Inflammatory macrophage (primary cell): ENCODE results near the gene LEMD2.
A peak's percentile ranks its signal among the peaks of the same experiment; 100 is the strongest.

Experiments used
- DNase-seq, 2 donors: peaks; one replicate each; pipeline ENCODE4 v3.0.0-alpha.2; 2020 to 2022

Gene LEMD2

GRCh38 chr6:33754222-33754621 is 34.7 kb downstream of the LEMD2 start:
- no peak for DNase-seq

DNA sequence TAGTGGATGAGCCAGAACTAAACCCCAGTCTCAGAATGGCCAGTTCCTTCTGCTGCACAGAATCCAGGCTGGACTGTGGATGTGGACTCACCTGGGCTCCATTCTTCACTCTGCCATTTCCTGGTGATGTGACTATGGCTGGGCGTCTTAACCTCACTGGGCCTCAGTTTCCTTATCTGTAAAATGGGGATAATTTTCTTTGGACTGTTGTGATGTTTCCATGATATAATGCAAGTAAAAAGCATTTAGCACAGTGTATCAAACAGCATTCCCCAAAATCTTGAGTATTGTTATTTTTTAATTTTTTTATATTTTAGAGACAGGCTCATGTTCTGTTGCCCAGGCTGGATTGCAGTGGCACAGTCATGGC is 36.3 kb downstream of the LEMD2 start:
- no peak for DNase-seq

DNA sequence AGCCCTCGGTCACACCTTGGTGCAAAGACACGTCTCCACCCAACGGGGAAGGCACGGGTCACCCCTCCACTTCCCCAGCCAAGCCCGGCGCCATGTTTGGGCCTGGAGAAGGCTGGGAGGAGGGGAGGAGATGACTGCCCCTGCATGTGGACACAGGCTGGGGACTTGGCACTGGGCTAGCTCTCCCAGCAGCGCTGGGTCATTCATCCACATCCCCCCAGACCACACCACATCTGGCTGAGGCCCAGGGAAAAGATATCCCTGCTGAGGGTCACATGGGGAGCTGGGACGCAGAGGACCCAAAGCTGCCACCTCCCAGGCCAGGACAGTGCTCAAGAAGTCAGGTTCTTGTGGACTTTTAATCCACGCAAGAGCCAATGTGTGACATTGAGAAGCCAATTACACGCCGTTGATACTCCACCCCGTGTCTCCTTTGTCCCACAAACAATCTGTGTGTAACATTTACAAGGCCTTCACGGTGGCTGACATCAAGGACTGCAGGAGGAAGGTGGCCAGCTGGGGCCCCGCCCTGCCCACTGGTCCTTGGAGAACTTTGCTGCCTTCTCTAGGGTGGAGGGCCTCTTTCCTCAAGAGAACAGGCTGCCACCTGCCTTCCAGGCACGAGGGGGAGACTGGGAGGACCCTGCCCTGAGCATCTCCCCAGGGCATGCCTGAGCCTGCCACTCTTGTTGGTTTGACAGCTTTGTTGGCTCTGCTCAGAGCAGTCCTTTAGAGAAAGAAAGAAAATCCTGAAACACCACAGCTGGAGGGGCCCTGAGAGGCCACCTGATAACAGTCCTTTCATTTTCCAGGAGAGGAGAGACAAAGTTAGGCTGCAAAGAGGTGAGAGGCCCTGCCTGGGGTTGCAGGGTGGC is 36.9 kb downstream of the LEMD2 start:
- no peak for DNase-seq

GRCh38 chr6:33750244-33750991 is 38.5 kb downstream of the LEMD2 start:
- DNase-seq: no peak

- DNase-seq: no peak
Measured at GRCh38 chr6:33749401-33749800, 39.5 kb downstream of the LEMD2 start.

DNA sequence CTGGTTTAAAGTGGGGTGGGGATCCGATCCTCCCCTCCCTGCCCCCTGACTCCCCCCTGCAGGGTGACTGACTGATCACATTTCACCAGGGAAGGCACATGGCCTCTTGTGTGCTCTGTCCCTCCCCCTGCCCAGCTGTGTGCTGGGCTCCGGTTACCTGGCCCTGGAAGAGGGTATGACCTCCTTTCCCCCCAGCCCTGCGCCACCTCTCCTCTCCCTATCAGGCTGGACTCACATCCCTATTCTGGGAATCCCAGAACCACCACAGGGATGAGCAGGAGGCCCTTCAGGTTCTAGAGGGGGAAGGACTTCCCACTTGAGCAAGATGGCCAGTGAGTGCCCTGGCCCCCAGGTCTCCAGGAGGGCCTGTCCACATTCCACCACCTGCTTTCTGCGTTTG is 40.1 kb downstream of the LEMD2 start:
- DNase-seq: no peak

GRCh38 chr6:33747823-33748222 is 41.1 kb downstream of the LEMD2 start:
- no peak for DNase-seq

- no peak for DNase-seq
Measured at GRCh38 chr6:33746651-33747100, 42.3 kb downstream of the LEMD2 start, which contains the start of gene IP6K3. IP6K3 (minus strand) TSS chr6:33746905; CDS start chr6:33735476, 11,429 bp downstream.

DNA sequence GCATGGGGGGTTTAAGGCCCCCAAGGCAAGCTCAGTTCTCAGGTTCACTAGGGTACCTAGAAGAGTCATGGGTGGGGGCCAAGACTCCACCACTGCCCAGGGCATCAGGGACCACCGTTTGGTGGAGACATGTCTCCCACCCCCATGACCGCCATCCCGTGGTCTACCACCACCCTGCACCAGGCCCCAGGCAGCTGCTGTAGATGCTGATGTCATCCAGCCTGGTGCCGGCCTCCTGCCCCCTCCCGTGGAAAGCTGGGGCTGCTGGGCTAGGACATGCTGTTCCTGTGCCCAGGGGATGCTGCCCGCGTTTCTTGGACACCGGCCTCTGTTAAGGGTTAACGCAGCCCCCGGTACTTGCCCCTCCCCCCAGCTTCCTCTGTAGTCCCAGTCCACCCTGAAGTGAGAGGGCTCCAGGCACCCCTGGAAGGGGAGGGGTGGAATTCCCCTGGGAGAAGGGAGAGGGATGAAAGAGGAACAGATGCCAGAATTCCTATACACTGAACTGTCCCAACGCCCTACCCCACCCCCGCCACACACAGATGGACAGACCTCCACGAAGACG is 42.8 kb downstream of the LEMD2 start:
- DNase-seq: no peak

GRCh38 chr6:33745548-33745947 is 43.4 kb downstream of the LEMD2 start:
- no peak for DNase-seq

DNA sequence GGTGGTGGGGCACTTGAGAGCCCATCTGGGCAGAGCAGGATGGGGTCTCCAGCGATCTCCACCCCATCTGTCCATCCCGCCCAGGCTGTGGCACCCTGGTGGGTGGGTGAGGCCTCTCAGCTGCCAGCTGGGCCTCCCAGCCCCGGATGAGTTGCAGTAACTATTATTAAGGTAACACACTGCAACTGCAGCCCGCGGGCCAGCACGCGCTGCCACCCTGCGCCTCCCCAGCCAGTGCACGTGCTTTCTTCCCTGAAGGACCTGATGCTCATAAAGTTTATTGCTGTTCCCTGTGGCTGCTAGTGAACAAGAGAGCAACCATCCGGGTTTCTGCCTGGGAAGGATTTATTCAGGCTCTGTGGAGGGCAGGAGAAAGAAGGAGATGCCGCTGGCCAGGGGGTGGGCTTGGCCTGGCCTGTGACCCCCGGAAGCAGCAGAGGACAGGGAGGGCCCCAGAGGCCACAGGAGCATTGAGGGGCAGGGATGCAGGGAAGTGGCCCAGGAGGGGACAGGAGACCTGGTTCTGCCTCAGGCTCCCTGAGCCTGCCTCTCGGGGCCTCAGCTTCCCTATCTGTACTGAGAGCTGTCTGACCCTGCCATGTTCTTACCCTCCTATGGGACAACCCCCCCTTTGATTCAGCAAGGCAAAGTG is 43.9 kb downstream of the LEMD2 start:
- no peak for DNase-seq

DNA sequence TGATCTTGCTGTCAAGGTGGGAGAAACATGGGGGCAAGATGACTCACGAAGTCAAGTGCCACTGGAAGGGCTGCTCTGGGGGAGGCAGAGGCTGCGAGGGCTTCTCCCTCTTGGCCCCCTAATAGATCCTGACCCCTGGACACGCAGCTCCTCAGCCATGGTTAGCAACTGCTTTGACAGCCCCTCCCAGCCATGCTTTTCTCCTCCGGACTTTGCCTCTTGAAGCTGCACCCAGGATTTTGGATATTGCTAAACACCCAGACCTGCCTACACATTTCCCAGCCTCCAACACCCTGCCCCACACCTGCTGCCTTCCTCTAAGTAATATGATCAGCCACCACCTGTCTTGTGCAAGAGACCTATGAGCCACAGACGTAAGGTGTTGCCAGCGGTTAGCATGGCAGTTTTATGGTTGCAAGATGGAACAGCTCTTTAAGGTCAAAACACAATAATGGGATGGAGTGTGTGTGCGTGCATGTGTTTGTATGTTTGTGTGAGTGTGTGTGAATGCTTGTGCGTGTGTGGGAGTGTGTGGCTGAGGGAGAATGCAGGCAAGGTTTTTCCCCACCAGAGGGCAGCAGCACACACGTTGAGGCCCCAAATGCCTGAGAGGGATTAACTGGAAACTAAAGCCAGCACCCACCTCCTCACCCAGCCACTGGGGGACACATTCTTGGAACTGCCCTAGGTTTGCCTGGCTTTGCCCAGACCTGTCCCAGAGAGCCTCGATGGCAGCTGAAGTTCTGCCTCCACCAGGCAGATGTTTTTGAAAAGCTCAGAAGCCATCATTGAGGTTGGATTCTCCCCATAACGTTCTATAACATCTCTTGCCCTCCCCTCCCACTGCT is 44.7 kb downstream of the LEMD2 start:
- DNase-seq: peak; percentile 62 to 70

DNA sequence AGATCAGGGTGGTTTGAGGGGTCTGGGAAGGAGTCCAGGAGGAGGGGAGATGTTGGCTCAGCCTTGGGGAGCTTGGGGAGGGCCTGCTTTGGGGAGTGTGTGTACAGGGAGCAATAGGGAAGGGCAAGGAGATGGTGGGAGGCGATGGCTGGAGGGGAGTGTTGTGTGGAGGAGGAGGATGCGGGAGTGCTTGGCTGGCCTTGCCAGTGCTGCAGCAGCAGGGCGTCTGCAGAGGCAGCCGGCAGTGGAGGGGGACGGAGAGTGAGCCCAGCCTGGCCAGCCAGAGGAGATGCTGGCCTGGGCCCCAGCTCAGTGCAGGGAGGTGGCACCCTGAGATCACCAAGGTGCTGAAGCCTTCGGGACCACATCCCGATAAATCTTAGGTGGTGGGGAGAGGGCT is 46.1 kb downstream of the LEMD2 start:
- DNase-seq: no peak

DNA sequence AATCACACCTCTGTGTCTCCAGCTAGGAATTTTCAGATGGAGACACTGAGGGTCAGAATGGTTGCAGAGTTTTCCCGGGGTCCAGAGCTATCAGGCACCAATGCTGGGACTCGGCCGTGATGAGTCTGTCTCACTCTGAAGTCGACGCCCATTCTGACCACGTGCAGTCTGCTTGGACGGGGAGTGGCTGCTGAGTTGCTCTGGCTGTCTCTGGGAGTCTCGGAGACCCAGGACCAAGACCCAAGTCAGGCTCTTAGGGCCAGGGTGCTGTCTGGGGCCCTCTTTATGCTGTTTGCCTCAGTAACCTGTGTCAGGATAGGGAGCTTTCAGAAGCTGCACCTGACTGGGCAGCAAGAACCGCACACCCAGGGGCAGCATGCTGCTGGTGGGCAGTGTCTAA is 46.8 kb downstream of the LEMD2 start:
- DNase-seq: no peak

DNA sequence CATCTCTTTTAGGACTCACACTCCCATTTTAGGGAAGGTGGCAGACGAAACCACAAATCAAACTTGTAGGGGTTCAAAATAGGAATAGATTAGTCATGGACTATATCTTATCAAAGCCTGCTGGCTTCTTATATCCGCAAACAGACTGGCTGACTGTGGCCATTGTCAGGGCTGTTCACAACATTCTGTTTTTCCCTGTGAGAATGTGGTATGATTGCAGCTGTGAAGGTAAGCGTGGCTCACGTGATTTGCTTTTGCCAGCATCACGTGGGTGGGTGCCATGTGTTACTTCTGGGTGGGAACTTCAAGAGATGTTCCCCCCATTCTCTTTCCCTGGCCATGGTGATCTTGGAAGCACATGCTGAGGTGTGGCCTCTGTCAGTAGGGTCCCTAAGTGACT is 48.1 kb downstream of the LEMD2 start:
- no peak for DNase-seq

DNA sequence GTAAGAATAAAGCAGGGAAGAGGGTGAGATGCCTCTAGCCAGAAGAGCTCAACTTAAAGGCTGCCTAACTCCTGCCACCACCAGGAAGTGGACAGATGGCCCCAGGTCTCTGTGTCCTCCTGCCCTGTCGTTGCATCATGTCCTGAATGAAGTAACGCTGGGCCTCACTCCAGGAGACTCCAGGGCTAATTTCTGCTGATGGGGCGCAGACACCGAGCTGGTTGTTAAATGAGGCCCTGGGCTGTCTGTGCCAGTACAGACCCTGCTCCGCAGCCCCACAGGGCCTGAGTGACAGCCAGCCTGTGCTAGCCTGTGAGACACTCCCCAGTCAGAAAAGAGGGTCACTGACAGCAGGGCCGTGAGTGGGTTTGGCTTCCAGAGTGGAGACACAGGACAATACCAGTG is 48.7 kb downstream of the LEMD2 start:
- DNase-seq: peak in 1 of 2 donors; percentile 9

- no peak for DNase-seq
Measured at GRCh38 chr6:33739571-33739970, 49.4 kb downstream of the LEMD2 start.

- no peak for DNase-seq
Measured at GRCh38 chr6:33738879-33739278, 50.1 kb downstream of the LEMD2 start.

GRCh38 chr6:33738153-33738552 is 50.8 kb downstream of the LEMD2 start:
- no peak for DNase-seq

DNA sequence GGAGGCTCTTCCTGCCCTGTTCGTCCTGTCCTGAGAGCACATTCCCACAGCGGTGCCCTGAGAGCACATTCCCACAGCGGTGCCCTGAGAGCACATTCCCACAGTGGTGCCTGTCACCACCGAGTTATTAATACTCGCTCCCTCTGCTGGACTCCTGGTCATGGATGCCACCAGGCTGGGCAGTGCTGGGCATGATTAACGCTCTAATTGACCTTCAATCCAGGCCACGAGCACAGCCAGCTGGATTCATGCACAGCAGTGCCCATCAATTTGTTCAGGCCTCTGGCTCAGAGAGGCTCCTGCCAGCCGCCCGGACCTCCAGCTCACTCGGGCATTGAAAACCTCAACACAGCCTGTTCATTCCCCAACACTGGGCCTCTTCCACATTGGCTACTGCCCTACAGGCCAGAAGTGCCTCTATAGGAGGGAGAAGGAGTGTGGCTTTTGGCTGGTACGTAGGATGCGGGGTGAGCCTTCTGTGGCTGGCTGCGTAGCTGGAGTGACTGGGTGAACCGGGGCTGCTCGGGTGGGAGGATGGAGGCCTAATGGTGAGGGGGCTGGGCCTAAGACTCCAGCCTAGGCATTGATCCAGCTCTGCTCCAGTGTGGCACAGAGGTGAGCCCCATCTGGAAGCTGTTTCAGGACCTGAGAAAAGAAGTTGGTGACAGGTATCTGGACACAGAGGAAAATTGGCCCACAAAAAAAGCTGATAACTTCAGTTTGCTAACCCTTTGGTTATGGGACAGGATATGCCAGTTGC is 51.5 kb downstream of the LEMD2 start:
- no peak for DNase-seq

DNA sequence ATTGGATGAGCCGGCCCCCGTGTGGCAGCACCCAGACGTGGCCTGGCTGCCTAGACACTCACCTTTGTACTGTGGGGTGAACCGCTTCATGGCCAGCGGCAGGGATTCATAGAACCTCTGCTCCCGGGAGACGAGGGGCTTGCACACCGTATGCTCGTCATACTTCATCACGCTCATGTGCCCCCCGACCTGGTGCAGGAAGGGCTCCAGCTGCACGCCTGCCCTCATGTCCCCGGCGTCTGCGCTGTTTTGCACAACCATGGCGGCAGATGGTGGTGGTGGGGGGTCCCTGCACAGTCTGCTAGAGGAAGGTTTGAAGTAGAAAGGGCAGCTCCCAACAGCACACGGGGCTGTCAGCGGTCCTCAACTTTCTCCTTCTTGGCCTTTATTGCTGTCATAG is 53.7 kb downstream of the LEMD2 start:
- no peak for DNase-seq

DNA sequence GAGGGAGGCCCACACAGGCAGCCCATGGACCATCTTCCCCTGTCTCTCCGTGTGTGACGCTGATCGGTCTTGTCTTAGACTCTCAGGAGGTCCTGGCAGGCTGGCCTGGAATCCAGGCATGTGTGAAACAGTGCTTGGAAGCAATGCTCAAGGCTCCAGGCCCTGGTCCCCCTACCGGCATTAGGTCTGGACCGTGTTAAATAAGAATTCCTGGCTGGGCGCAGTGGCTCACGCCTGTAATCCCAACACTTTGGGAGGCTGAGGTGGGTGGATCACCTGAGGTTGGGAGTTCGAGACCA is 55.3 kb downstream of the LEMD2 start:
- DNase-seq: no peak
